NCI-H510A treated with DMSO at 0.1 percent for 48 hours (cell line): ENCODE results near the gene IP6K1.
"Not testable (repeated sequence)": the region's sequence is repeated elsewhere in the genome, so short reads cannot be mapped to it uniquely, and the experiment has no call there.

ENCODE experiments used
- DNase-seq: peaks from one replicate; lab custom pipeline; 2025; lab: John Stamatoyannopoulos, UW

Gene IP6K1

GRCh38 chr3:49763981-49764380 is 22.4 kb downstream of the IP6K1 start:
- DNase-seq: no peak

- DNase-seq: no peak
Measured at GRCh38 chr3:49761661-49762060, 24.7 kb downstream of the IP6K1 start.

- no peak for DNase-seq
Measured at GRCh38 chr3:49759226-49759625, 27.1 kb downstream of the IP6K1 start.

GRCh38 chr3:49757197-49757596 is 29.1 kb downstream of the IP6K1 start:
- no peak for DNase-seq

- no peak for DNase-seq
Measured at GRCh38 chr3:49756036-49756435, 30.3 kb downstream of the IP6K1 start.

- no peak for DNase-seq
Measured at GRCh38 chr3:49754536-49754935, 31.8 kb downstream of the IP6K1 start.

GRCh38 chr3:49751501-49751900 is 34.8 kb downstream of the IP6K1 start:
- no peak for DNase-seq

- no peak for DNase-seq
Measured at GRCh38 chr3:49750056-49750455, 36.3 kb downstream of the IP6K1 start.

- not testable (repeated sequence) for DNase-seq
Measured at GRCh38 chr3:49748874-49749273, 37.5 kb downstream of the IP6K1 start.

GRCh38 chr3:49747792-49748480 is 38.4 kb downstream of the IP6K1 start:
- no peak for DNase-seq

- no peak for DNase-seq
Measured at GRCh38 chr3:49745986-49746385, 40.4 kb downstream of the IP6K1 start.

GRCh38 chr3:49740427-49740826 is 45.9 kb downstream of the IP6K1 start:
- DNase-seq: no peak

- no peak for DNase-seq
Measured at GRCh38 chr3:49738067-49738713, 48.2 kb downstream of the IP6K1 start.

- DNase-seq: no peak
Measured at GRCh38 chr3:49734752-49735151, 51.6 kb downstream of the IP6K1 start.

GRCh38 chr3:49733551-49733950 is 52.8 kb downstream of the IP6K1 start:
- DNase-seq: no peak

GRCh38 chr3:49732597-49732996 is 53.7 kb downstream of the IP6K1 start:
- no peak for DNase-seq

- no peak for DNase-seq
Measured at GRCh38 chr3:49729966-49730609, 56.3 kb downstream of the IP6K1 start.

- no peak for DNase-seq
Measured at GRCh38 chr3:49727924-49728361, 58.4 kb downstream of the IP6K1 start.

GRCh38 chr3:49727154-49727923 is 59.0 kb downstream of the IP6K1 start:
- DNase-seq: no peak

GRCh38 chr3:49725906-49726681 is 60.2 kb downstream of the IP6K1 start:
- DNase-seq: no peak

- DNase-seq: no peak
Measured at GRCh38 chr3:49724586-49724985, 61.8 kb downstream of the IP6K1 start.
